ENCODE measurements around the gene PCCA.

GRCh38 chr13:100465558-100465957 lies 376.7 kb downstream of the PCCA start:
- TF ChIP-seq POLR2A (IDR thresholded peaks at IDR 0.05) (no peak), POLR2AphosphoS5 (IDR thresholded peaks at IDR 0.05) (no peak)
- TF ChIP-seq, protein P1, sequence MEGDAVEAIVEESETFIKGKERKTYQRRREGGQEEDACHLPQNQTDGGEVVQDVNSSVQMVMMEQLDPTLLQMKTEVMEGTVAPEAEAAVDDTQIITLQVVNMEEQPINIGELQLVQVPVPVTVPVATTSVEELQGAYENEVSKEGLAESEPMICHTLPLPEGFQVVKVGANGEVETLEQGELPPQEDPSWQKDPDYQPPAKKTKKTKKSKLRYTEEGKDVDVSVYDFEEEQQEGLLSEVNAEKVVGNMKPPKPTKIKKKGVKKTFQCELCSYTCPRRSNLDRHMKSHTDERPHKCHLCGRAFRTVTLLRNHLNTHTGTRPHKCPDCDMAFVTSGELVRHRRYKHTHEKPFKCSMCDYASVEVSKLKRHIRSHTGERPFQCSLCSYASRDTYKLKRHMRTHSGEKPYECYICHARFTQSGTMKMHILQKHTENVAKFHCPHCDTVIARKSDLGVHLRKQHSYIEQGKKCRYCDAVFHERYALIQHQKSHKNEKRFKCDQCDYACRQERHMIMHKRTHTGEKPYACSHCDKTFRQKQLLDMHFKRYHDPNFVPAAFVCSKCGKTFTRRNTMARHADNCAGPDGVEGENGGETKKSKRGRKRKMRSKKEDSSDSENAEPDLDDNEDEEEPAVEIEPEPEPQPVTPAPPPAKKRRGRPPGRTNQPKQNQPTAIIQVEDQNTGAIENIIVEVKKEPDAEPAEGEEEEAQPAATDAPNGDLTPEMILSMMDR (IDR thresholded peaks at IDR 0.05), result no peak

Measured in prostate gland (tissue), 2 donors.